K562 (cell line): ENCODE results near the gene TRDMT1. TPM values are rescaled to one million over a fixed set of nuclear protein-coding genes. Genes with fewer than 3 reads are reported as not detected.

Experiments
- BDP1 ChIP-seq: IDR thresholded peaks from 3 replicates; pipeline ENCODE4 v1.6.1; 2011; ENCODE audit not compliant: insufficient read length, insufficient read depth
- CC2D1A ChIP-seq: fragments of 450-650 bp; IDR thresholded peaks from 2 replicates; pipeline ENCODE4 v1.6.1; 2017; ENCODE audit warnings: mild to moderate bottlenecking
- DIDO1 ChIP-seq: fragments of 450-650 bp; IDR thresholded peaks from 2 replicates; pipeline ENCODE4 v1.6.1; 2016; ENCODE audit warnings: low read depth, missing biosample characterization, missing genetic modification characterization
- ELK3 ChIP-seq: fragments of 450-650 bp; formaldehyde crosslinking; IDR thresholded peaks from 2 replicates; pipeline ENCODE4 v1.4.0; 2020; ENCODE audit warnings: mild to moderate bottlenecking
- ETS2 ChIP-seq: IDR thresholded peaks from 2 replicates; pipeline ENCODE4 v1.6.1; 2016; ENCODE audit warnings: borderline replicate concordance, missing genetic modification characterization, mild to moderate bottlenecking, moderate library complexity, missing compliant biosample characterization; ENCODE audit not compliant: poor library complexity, severe bottlenecking
- ETV6 ChIP-seq, 3 experiments: fragments of 150-350 bp in 1 of 3; sonication (generic) in 1 of 3; formaldehyde crosslinking in 1 of 3; IDR thresholded peaks; 2 replicates each; pipeline versions ENCODE4 v1.6.1 to v1.8.0; 2014 to 2022; ENCODE audit warnings: borderline replicate concordance in 2 of 3, low read depth in 2 of 3, antibody characterized with exemption in 1 of 3, low read length in 1 of 3, mild to moderate bottlenecking in 1 of 3, missing genetic modification reagents in 1 of 3
- ILF3 ChIP-seq: fragments of 450-650 bp; IDR thresholded peaks from 2 replicates; pipeline ENCODE4 v1.6.1; 2018; ENCODE audit warnings: antibody characterized with exemption, mild to moderate bottlenecking, moderate library complexity, borderline replicate concordance
- KLF1 ChIP-seq: fragments of 450-650 bp; IDR thresholded peaks from 2 replicates; pipeline ENCODE4 v1.6.1; 2016; ENCODE audit warnings: missing genetic modification characterization, missing compliant biosample characterization
- KLF6 ChIP-seq: fragments of 250-450 bp; sonication (Bioruptor Pico); IDR thresholded peaks from 2 replicates; pipeline ENCODE4 v1.4.0; 2020; ENCODE audit warnings: mild to moderate bottlenecking, moderate library complexity, borderline replicate concordance
- OTX1 ChIP-seq: fragments of 450-650 bp; formaldehyde crosslinking; IDR thresholded peaks from 2 replicates; pipeline ENCODE4 v1.4.0; 2022; ENCODE audit warnings: mild to moderate bottlenecking
- PKNOX1 ChIP-seq: fragments of 450-650 bp; IDR thresholded peaks from 2 replicates; pipeline ENCODE4 v1.6.1; 2016
- POLR3G ChIP-seq: IDR thresholded peaks from 2 replicates; pipeline ENCODE4 v1.6.1; 2011; ENCODE audit not compliant: insufficient read length, insufficient replicate concordance; ENCODE audit errors: extremely low read depth
- PURB ChIP-seq: sonication (generic); formaldehyde crosslinking; IDR thresholded peaks from 2 replicates; pipeline ENCODE4 v1.9.0; 2021; ENCODE audit warnings: low read depth, mild to moderate bottlenecking, missing genetic modification reagents
- RBM15 ChIP-seq: fragments of 200-400 bp; formaldehyde crosslinking; IDR thresholded peaks from 2 replicates; pipeline ENCODE4 v1.6.1; 2018; ENCODE audit warnings: mild to moderate bottlenecking, low read length, moderate library complexity; ENCODE audit not compliant: insufficient read depth
- SMAD2 ChIP-seq: fragments of 150-350 bp; IDR thresholded peaks from 2 replicates; pipeline ENCODE4 v1.6.1; 2014; ENCODE audit warnings: low read depth, mild to moderate bottlenecking, low read length
- SMAD4 ChIP-seq: fragments of 250-450 bp; sonication (Bioruptor Pico); conservative IDR thresholded peaks from 2 replicates; pipeline ENCODE4 v1.8.0; 2021; ENCODE audit warnings: inconsistent platforms, mild to moderate bottlenecking, moderate library complexity
- TRIM24 ChIP-seq, 2 experiments: fragments of 450-650 bp; IDR thresholded peaks; 2 replicates each; pipeline ENCODE4 v1.6.1; 2016
- USF2 ChIP-seq: sonication (generic); formaldehyde crosslinking; IDR thresholded peaks from 2 replicates; pipeline ENCODE4 v1.5.0; 2020; ENCODE audit warnings: missing genetic modification reagents
- ZBED1 ChIP-seq: IDR thresholded peaks from 2 replicates; pipeline ENCODE4 v1.6.1; 2014
- ZBTB26 ChIP-seq: fragments of 450-650 bp; formaldehyde crosslinking; IDR thresholded peaks from 2 replicates; pipeline ENCODE4 v1.4.0; 2022; ENCODE audit warnings: missing genetic modification characterization
- ZNF174 ChIP-seq: fragments of 250-450 bp; sonication (Bioruptor Pico); IDR thresholded peaks from 2 replicates; pipeline ENCODE4 v1.4.0; 2020; ENCODE audit warnings: mild to moderate bottlenecking
- ZNF253 ChIP-seq: fragments of 250-450 bp; sonication (Bioruptor Pico); conservative IDR thresholded peaks from 2 replicates; pipeline ENCODE4 v1.6.1; 2021; ENCODE audit warnings: mild to moderate bottlenecking
- ZNF511 ChIP-seq: sonication (generic); formaldehyde crosslinking; IDR thresholded peaks from 2 replicates; pipeline ENCODE4 v1.8.0; 2022; ENCODE audit warnings: mild to moderate bottlenecking, missing genetic modification reagents
- polyA plus RNA-seq, 8 experiments: library from polyadenylated mRNA; depleted of rRNA in 4 of 8; stranded (reverse) in 5 of 8; unstranded in 3 of 8; fragments of >200 nt; fragmentation: Nextera tagmentation in 2 of 8; fragmentation: Illumina TruSeq in 1 of 8; extraction: Ambion mirVana in 2 of 8; extraction: Trizol in 1 of 8; gene quantifications; 2 replicates each; pipeline versions ENCODE4 v1.2.1 to v1.2.3, GENCODE V29; 2011 to 2014; ENCODE audit warnings: inconsistent platforms in 1 of 8, missing spikeins in 1 of 8
- total RNA-seq, 7 experiments: library from RNA; depleted of rRNA in 6 of 7; stranded (reverse); fragments of >200 nt in 6 of 7; fragmentation: Illumina TruSeq in 2 of 7; extraction: Trizol in 2 of 7; gene quantifications; 2 replicates each; pipeline versions ENCODE4 v1.2.1 to v1.2.3, GENCODE V29; 2011 to 2021; ENCODE audit warnings: low replicate concordance in 1 of 7

Gene TRDMT1
- total and polyA plus RNA-seq, 9 of the 15 experiments (the other 6 are each of a cell fraction or from before 2014, with no cell fraction given) = 5.4 to 12.6 (median 9.3) TPM

- TF ChIP-seq ETV6 (IDR thresholded peaks at IDR 0.05; ENCODE audit: borderline replicate concordance in 1 of 2, low read depth in 2 of 2, low read length in 1 of 2) (peak in 1 of 2 experiments; percentile 30; a peak in 1 of 4 replicates), ETV6 (CRISPR knock-in tag; IDR thresholded peaks at IDR 0.05; ENCODE audit: borderline replicate concordance) (no peak), SMAD2 (no peak), ZNF174 (no peak), SMAD4 (CRISPR knock-in tag) (peak; percentile 92), ZBED1 (peak; percentile 21; the same call in 1 of the 2 replicates), DIDO1 (peak; percentile 99), TRIM24 (IDR thresholded peaks at IDR 0.05) (peak in 1 of 2 experiments; percentile 99; a peak in 2 of 4 replicates), ELK3 (CRISPR knock-in tag) (no peak), OTX1 (CRISPR knock-in tag) (no peak), PURB (no peak), POLR3G (no peak), RBM15 (no peak), PKNOX1 (no peak), ETS2 (tag) (no peak), USF2 (CRISPR knock-in tag) (no peak), ILF3 (0 out of 2 replicates have a peak, but pooled peaks have one; percentile 63), BDP1 (no peak), ZBTB26 (CRISPR knock-in tag) (no peak), CC2D1A (peak; percentile 80; the same call in 1 of the 2 replicates), KLF6 (CRISPR knock-in tag) (no peak), KLF1 (tag) (peak; percentile 85; the same call in 1 of the 2 replicates), ZNF511 (CRISPR knock-in tag) (no peak), ZNF253 (no peak)
Observed at GRCh38 chr10:17200912-17201793, at the start of gene TRDMT1 (continued).
